HepG2 (cell line): ENCODE results near the gene NLRC5. TPM values are rescaled to one million over a fixed set of nuclear protein-coding genes. Genes with fewer than 3 reads are reported as not detected.

ENCODE experiments used
- AHR ChIP-seq: IDR thresholded peaks from 2 replicates; pipeline ENCODE4 v1.6.1; 2018; ENCODE audit warnings: missing genetic modification reagents, missing compliant biosample characterization
- JUNB ChIP-seq: sonication (generic); formaldehyde crosslinking; IDR thresholded peaks from 2 replicates; pipeline ENCODE4 v1.8.0; 2022; ENCODE audit warnings: missing genetic modification reagents, mild to moderate bottlenecking, borderline replicate concordance
- SOX13 ChIP-seq, 3 experiments: fragments of 450-650 bp in 1 of 3; sonication (generic) in 1 of 3; formaldehyde crosslinking in 1 of 3; IDR thresholded peaks in 2 of 3; conservative IDR thresholded peaks in 1 of 3; 2 replicates each; pipeline versions ENCODE4 v1.5.0 to v1.6.1; 2016 to 2020; ENCODE audit warnings: antibody characterized with exemption in 1 of 3, mild to moderate bottlenecking in 1 of 3, missing compliant biosample characterization in 1 of 3, missing genetic modification reagents in 1 of 3, moderate library complexity in 1 of 3
- polyA plus RNA-seq, 8 experiments: library from polyadenylated mRNA; depleted of rRNA in 3 of 8; stranded (reverse) in 7 of 8; unstranded in 1 of 8; fragments of >200 nt; fragmentation: Illumina TruSeq in 4 of 8; extraction: Trizol in 4 of 8; gene quantifications; 2 replicates each; pipeline versions ENCODE4 v1.2.1 to v1.2.3, GENCODE V29; 2011 to 2016; ENCODE audit warnings: low read depth in 4 of 8, missing spikeins in 1 of 8, mixed read lengths in 1 of 8; ENCODE audit not compliant: insufficient read depth in 1 of 8
- total RNA-seq, 5 experiments: library from RNA; depleted of rRNA; stranded (reverse); fragments of >200 nt; fragmentation: Illumina TruSeq; extraction: Trizol; gene quantifications; 2 replicates each; pipeline ENCODE4 v1.2.3, GENCODE V29; 2016; ENCODE audit warnings: low read depth in 1 of 5
- TF ChIP-seq, protein P1 (sequence below): sonication (generic); formaldehyde crosslinking; IDR thresholded peaks from 2 replicates; pipeline ENCODE4 v1.4.0; 2020; ENCODE audit warnings: missing genetic modification reagents
- TF ChIP-seq, protein P2 (sequence below): sonication (generic); formaldehyde crosslinking; IDR thresholded peaks from 2 replicates; pipeline ENCODE4 v1.4.0; 2020; ENCODE audit warnings: missing genetic modification reagents, mild to moderate bottlenecking, borderline replicate concordance
- TF ChIP-seq, protein P3 (sequence below): sonication (generic); formaldehyde crosslinking; conservative IDR thresholded peaks from 2 replicates; pipeline ENCODE4 v1.8.0; 2022; ENCODE audit warnings: missing genetic modification reagents

Gene NLRC5
- total and polyA plus RNA-seq, 2 of the 13 experiments (the other 11 are each of a cell fraction or from before 2014, with no cell fraction given): 6.3 to 12.7 TPM

DNA sequence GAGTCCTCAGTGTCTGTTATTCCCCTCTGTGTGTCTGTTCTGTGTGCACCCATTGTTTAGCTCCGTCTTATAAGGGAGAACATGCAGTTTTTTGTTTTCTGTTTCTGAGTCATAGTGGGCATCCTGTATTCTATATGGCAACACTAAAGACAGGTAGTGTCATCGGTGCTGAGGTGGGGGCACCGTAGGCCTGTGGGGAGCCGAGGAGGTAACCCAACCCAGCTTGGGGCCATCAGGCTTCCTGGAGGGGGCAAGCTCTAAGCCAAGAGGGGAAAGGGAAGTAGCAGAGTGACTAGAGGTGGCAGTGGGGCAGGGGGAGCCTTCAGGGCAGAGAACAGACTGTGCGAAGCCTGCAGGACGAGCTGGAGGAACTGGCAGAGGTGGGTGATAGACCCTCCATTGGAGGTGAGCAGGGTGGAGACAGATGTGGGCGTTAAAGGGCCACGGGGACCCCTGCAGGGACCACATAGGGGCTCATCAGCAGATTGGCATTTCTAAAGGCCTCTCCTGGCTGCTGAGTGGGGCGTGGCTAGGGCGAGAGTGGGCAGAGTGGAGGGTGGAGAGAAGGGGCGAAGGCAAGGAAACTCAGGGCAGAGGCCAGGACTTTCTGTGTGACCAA is 139.5 kb downstream of the NLRC5 start (continued):
- no peak for TF ChIP-seq JUNB (CRISPR knock-in tag)
- TF ChIP-seq, protein P1, sequence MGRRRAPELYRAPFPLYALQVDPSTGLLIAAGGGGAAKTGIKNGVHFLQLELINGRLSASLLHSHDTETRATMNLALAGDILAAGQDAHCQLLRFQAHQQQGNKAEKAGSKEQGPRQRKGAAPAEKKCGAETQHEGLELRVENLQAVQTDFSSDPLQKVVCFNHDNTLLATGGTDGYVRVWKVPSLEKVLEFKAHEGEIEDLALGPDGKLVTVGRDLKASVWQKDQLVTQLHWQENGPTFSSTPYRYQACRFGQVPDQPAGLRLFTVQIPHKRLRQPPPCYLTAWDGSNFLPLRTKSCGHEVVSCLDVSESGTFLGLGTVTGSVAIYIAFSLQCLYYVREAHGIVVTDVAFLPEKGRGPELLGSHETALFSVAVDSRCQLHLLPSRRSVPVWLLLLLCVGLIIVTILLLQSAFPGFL (CRISPR knock-in tag): no peak
- TF ChIP-seq, protein P2, sequence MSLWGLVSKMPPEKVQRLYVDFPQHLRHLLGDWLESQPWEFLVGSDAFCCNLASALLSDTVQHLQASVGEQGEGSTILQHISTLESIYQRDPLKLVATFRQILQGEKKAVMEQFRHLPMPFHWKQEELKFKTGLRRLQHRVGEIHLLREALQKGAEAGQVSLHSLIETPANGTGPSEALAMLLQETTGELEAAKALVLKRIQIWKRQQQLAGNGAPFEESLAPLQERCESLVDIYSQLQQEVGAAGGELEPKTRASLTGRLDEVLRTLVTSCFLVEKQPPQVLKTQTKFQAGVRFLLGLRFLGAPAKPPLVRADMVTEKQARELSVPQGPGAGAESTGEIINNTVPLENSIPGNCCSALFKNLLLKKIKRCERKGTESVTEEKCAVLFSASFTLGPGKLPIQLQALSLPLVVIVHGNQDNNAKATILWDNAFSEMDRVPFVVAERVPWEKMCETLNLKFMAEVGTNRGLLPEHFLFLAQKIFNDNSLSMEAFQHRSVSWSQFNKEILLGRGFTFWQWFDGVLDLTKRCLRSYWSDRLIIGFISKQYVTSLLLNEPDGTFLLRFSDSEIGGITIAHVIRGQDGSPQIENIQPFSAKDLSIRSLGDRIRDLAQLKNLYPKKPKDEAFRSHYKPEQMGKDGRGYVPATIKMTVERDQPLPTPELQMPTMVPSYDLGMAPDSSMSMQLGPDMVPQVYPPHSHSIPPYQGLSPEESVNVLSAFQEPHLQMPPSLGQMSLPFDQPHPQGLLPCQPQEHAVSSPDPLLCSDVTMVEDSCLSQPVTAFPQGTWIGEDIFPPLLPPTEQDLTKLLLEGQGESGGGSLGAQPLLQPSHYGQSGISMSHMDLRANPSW (CRISPR knock-in tag): no peak
- TF ChIP-seq SOX13 (IDR thresholded peaks at IDR 0.05): no peak
- no peak for TF ChIP-seq SOX13 (CRISPR knock-in tag; conservative IDR thresholded peaks at IDR 0.05 in 1 of 2, IDR thresholded peaks at IDR 0.05 in 1 of 2)
- no peak for TF ChIP-seq AHR
- TF ChIP-seq, protein P3, sequence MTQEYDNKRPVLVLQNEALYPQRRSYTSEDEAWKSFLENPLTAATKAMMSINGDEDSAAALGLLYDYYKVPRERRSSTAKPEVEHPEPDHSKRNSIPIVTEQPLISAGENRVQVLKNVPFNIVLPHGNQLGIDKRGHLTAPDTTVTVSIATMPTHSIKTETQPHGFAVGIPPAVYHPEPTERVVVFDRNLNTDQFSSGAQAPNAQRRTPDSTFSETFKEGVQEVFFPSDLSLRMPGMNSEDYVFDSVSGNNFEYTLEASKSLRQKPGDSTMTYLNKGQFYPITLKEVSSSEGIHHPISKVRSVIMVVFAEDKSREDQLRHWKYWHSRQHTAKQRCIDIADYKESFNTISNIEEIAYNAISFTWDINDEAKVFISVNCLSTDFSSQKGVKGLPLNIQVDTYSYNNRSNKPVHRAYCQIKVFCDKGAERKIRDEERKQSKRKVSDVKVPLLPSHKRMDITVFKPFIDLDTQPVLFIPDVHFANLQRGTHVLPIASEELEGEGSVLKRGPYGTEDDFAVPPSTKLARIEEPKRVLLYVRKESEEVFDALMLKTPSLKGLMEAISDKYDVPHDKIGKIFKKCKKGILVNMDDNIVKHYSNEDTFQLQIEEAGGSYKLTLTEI: no peak
- TF ChIP-seq, all 625 proteins: peak for 0
